HG02642 (cell line): Measurements from ENCODE around the gene TMEM164.
"Not testable (repeated sequence)": the region's sequence is repeated elsewhere in the genome, so short reads cannot be mapped to it uniquely, and the experiment has no call there.

Experiments used
- ATAC-seq: cut with Tn5 transposase; IDR thresholded peaks from one replicate; pipeline ENCODE4 v1.9.1; 2021; ENCODE audit warnings: mild to moderate bottlenecking; ENCODE audit not compliant: unreplicated experiment, poor library complexity

TMEM164 gene

GRCh38 chrX:110002300-110003166, at the start of gene TMEM164:
Gene TMEM164 (plus strand): TSS chrX:110003114. CDS start chrX:110003775, 661 bp downstream.
- peak; percentile 91 for ATAC-seq

- ATAC-seq = no peak
Observed at GRCh38 chrX:109954333-109954732, 48.6 kb upstream of the TMEM164 start.

- no peak for ATAC-seq
Observed at GRCh38 chrX:109954955-109955354, 48.0 kb upstream of the TMEM164 start.

GRCh38 chrX:109958266-109958665, 44.6 kb upstream of the TMEM164 start:
- no peak for ATAC-seq

GRCh38 chrX:109959356-109959871, 43.5 kb upstream of the TMEM164 start:
- no peak for ATAC-seq

- ATAC-seq = no peak
Observed at GRCh38 chrX:109964390-109964789, 38.5 kb upstream of the TMEM164 start.

GRCh38 chrX:109966246-109966645, 36.7 kb upstream of the TMEM164 start:
- no peak for ATAC-seq

- no peak for ATAC-seq
Observed at GRCh38 chrX:109967156-109967555, 35.8 kb upstream of the TMEM164 start.

- not testable (repeated sequence) for ATAC-seq
Observed at GRCh38 chrX:109970841-109971240, 32.1 kb upstream of the TMEM164 start.

GRCh38 chrX:109974906-109975655, 27.8 kb upstream of the TMEM164 start:
- no peak for ATAC-seq

- ATAC-seq = not testable (repeated sequence)
Observed at GRCh38 chrX:109985210-109985609, 17.7 kb upstream of the TMEM164 start.

- ATAC-seq = no peak
Observed at GRCh38 chrX:109987884-109988283, 15.0 kb upstream of the TMEM164 start.

GRCh38 chrX:109990582-109991276, 12.2 kb upstream of the TMEM164 start:
- ATAC-seq = no peak

- no peak for ATAC-seq
Observed at GRCh38 chrX:109992203-109992602, 10.7 kb upstream of the TMEM164 start.

- no peak for ATAC-seq
Observed at GRCh38 chrX:109995155-109995554, 7.8 kb upstream of the TMEM164 start.

GRCh38 chrX:109997786-109998452, 5.0 kb upstream of the TMEM164 start:
- no peak for ATAC-seq

- no peak for ATAC-seq
Observed at GRCh38 chrX:110000000-110000399, 2.9 kb upstream of the TMEM164 start.

GRCh38 chrX:110000847-110001713, 1.8 kb upstream of the TMEM164 start:
- ATAC-seq = no peak

- ATAC-seq = peak; percentile 12
Observed at GRCh38 chrX:110001740-110002299, 1.1 kb upstream of the TMEM164 start.
